Stimulated activated CD8-positive, alpha-beta memory T cell treated with anti-CD3 and anti-CD28 coated beads, Interleukin-12 subunit alpha, Interleukin-12 subunit beta, amount 100 ng/mL, for 1 hour (primary cell): Measurements from ENCODE around the gene RHBDL2.
A peak's percentile ranks its signal among the peaks of the same experiment; 100 is the strongest.
"Not testable (repeated sequence)": the region's sequence is repeated elsewhere in the genome, so short reads cannot be mapped to it uniquely, and the experiment has no call there.

Experiments
- DNase-seq: peaks from one replicate; pipeline ENCODE4 v3.0.0-alpha.2; 2020; ENCODE audit warnings: low read depth

RHBDL2 gene

GRCh38 chr1:38875811-38876210 is 65.8 kb downstream of the RHBDL2 start:
- DNase-seq = no peak

DNA sequence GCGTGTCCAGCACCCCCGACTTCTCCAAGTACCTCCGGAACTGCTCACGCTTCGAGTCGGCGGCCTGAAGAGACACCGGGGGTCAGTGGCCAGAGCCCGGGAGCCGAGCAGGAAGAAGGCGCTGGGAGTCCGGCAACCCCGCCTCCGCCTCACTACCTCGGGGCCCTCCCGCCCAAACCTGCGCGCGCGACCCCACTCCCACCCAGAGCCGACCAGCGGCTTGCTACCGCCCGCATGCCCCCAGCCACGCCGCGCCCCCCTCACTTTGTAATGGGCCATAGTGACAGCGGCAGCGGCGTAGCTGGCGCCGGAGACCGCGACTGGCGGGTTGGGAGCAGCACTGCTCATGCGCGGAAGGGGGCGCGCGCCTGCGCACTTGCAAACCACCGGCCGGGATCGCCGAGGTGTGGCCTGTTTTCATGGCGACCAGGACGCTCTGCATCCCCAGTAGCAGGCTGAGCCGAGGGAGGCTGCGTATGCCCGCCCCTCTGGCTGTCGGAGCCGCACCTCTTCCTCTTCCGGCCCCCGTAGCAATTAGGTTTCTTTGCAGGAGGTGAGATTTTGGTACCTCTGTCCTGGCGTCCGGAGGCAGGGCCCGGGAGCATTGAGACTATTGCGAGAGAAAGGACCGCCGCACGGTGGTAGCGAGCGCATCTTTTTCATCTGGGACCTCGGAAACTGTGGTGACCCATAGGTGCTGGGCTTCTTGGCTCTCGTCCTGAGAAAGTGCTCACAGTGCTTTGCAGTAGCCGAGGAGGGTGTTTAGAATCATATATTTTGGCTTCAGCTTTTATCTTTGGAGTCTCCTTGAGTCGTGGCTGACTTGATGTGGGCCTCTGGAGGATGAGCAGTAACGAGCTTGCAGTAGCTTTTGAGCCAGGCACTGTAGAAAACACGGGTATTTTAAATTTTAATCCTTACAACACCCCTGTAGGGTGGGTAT is 68.3 kb downstream of the RHBDL2 start, which contains the start of gene MYCBP:
Gene MYCBP (minus strand): TSS at position 322 of the 943 bp plus-strand sequence. CDS start 43 bp downstream, at position 279.
- peak; percentile 93 for DNase-seq

- peak; percentile 5 for DNase-seq
These were observed 69.1 kb downstream of the RHBDL2 start for GRCh38 chr1:38872401-38873026.

DNA sequence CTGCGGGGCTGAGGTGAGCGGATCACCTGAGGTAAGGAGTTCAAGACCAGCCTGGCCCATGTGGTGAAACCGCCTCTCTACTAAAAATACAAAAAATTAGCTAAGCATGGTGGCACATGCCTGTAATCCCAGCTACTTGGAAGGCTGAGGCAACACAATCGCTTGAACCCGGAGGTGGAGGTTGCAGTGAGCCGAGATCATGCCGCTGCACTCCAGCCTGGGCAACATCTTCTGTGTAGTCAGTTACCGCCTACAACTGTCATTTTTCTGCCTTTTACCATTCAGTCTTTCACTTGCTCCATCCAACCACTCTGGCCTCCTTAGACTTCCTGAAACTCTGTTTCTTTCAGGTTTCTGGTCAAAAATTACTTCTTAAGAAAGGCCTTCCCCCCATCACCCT is 70.6 kb downstream of the RHBDL2 start:
- DNase-seq = no peak

GRCh38 chr1:38867208-38867607 is 74.4 kb downstream of the RHBDL2 start:
- DNase-seq = no peak

DNA sequence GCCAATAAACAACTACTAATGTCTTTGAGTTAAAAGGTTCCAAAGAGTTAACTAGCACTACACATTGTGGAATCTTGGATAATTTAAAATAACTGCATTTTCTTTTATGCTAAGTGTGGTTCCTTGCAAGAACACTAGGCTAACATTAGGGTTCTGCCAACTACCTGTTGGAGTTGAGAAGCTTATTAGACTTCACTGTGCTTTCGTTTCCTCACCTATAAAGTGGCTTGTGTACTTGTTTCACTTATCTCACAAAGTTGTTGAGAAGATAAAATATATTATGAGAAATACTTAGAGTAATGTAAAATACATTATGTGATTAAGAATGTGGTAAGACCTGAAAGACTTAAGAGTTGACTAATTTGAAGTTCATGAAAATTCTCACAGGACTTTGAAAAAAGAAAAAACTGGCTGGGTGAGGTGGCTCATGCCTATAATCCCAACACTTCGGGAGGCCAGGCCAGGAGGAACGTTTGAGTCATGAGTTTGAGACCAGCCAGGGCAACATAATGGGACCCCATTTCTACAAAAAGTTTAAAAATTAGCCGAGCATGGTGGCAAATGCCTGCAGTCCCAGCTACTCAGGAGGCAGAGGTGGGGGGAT is 76.4 kb downstream of the RHBDL2 start:
- no peak for DNase-seq

DNA sequence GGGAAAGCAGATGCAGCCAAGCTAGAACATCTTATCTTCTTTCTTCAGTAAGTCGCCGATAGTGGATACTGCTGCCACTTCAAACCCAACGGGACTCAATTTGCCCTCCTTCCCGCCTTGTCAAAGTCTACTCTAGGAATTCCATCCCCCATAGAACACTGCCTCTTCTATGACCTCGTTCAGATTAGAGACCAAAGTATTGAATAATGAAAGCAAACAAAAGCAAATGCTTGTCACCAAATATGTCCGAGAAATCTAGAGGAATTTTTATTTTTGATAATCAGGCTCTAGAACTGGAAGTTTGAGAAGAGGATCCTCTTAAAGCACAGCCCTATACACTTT is 81.2 kb downstream of the RHBDL2 start:
- no peak for DNase-seq

DNA sequence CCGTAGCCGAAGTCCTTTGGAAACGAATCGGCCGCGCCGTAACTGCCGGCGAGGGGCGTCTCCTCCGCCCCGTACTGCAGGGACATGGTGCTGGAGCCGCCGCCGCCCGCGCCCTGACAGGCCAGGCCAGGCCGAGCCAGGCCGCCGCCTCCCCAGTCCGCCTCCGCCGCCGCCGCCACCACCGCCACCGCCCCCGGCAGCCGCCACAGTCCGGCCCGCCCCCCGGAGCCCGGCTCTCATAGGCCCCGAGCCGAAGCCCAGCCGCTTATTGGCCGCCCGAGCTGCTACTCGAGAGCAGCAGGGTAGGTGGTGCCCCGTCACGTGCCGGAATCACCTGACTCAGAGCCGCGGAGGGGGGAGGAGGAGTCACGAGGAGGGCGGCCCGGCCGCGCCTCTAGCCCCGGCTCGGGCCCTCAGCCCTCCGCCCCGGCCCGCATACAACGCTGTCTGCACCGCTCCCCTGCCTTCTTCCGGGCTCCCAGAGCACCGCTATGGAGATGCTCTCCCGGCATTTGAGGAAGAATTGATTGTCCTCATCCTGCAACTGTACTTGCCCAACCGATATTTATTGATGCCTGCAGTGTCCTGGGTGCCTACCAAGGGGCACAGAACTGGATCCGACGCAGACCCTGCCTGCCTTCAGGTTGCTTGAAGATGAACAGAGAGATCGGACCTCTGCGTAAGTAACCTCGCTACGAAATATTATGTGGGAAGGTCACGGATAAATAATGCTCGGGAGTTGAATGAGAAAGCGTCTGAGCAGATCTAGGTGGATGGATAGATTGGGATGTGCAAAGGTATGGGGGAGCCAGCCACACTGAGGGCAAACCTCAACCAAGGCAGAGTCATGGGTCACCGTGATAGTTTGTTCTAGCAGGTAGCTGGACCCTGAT is 81.8 kb downstream of the RHBDL2 start, which contains the start of gene RRAGC:
Gene RRAGC (minus strand): TSS at position 212 of the 893 bp plus-strand sequence. CDS start 126 bp downstream, at position 86.
- peak; percentile 98 for DNase-seq

- DNase-seq = peak; percentile 2
These were observed 82.6 kb downstream of the RHBDL2 start for GRCh38 chr1:38858833-38859560.

GRCh38 chr1:38852780-38853179 is 88.8 kb downstream of the RHBDL2 start:
- DNase-seq = no peak

- DNase-seq = no peak
These were observed 93.6 kb downstream of the RHBDL2 start for GRCh38 chr1:38848071-38848470.

DNA sequence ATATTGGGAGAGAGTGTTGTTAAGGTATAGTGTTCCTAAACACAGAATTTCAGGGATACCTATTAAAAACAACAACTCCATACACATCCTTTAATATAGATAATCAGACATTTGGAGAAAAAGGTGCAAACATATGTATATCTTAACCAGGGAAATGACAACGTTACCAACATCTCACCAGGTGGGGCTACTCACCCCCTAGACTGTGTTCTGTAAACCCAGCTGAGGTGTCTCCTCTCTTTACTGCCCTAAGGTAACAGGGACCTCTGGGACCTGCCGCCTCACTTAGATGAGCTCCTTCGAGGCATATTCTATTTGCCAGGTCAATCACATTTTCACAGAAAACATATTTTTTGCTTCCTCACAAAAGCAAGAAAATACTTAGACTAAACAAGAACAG is 95.4 kb downstream of the RHBDL2 start:
- no peak for DNase-seq

- DNase-seq = not testable (repeated sequence)
These were observed 96.5 kb downstream of the RHBDL2 start for GRCh38 chr1:38845088-38845487.

DNA sequence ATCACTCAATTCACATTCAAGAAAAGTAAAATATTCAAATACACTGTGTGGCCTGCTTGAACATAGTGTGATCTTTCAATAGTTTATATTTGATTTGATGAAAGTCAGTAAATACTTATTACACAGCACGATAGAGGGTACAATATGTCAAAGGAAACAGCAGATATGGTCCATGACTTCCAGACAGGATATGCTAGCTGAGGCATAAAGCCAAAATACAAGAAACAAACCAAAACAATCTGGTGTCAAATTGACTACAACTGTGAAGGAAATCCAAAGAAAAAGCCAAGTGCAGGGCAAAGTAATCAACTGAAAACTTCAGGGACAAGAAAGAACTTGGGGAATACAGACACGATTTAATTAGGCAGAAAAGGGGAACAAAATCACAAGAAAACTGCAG is 101.3 kb downstream of the RHBDL2 start:
- DNase-seq = no peak

- DNase-seq = no peak
These were observed 102.3 kb downstream of the RHBDL2 start for GRCh38 chr1:38839363-38839762.

DNA sequence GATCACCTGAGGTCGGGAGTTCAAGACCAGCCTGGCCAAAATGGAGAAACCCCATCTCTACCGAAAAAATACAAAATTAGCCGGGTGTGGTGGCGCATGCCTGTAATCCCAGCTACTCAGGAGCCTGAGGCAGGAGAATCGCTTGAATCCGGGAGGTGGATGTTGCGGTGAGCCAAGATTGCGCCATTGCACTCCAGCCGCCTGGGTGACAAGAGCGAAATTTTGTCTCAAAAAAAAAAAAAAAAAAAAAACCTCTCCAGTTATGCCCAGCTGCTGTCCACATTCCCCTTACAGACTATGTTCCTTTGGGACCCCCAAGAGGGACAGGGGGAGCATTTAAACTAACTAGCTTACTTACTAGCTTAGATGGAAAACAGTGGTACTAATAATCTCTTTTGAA is 105.3 kb downstream of the RHBDL2 start:
- not testable (repeated sequence) for DNase-seq
